HEK293 (cell line): ENCODE results near the gene CPA4.

Experiments used
- CTCF ChIA-PET: fragments of 350-600 bp; formaldehyde crosslinking; extraction: SDS; loops from one replicate; lab custom pipeline; 2021; ENCODE audit warnings: antibody characterized with exemption; lab: Yijun Ruan, JAX
- POLR2A ChIA-PET: fragments of 300-600 bp; formaldehyde crosslinking; extraction: SDS; loops from one replicate; lab custom pipeline; 2020; ENCODE audit warnings: antibody characterized with exemption, inconsistent platforms; lab: Yijun Ruan, JAX
- H3K27ac ChIP-seq: fragments of 200-500 bp; sonication (Bioruptor generic); 2 replicates; pipeline ENCODE4 v1.5.1; 2014; ENCODE audit warnings: low read depth, low read length, control low read depth, inconsistent platforms; ENCODE audit errors: extremely low read depth
- H3K36me3 ChIP-seq, 2 experiments: fragments of 200-500 bp in 1 of 2; sonication (Bioruptor generic) in 1 of 2; 1 replicate in 1 of 2; 2 replicates in 1 of 2; pipeline ENCODE4 v1.5.1; 2014 to 2017; ENCODE audit warnings: inconsistent platforms in 2 of 2, low read length in 2 of 2; ENCODE audit not compliant: control insufficient read depth in 2 of 2, insufficient read depth in 1 of 2
- H3K4me1 ChIP-seq: fragments of 200-500 bp; sonication (Bioruptor generic); 2 replicates; pipeline ENCODE4 v1.5.1; 2014; ENCODE audit warnings: mild to moderate bottlenecking, low read length, inconsistent platforms; ENCODE audit not compliant: control insufficient read depth, insufficient read depth
- H3K4me3 ChIP-seq: 2 replicates; pipeline ENCODE4 v1.5.1; 2011; ENCODE audit warnings: low read depth, mild to moderate bottlenecking, control low read depth, low read length, moderate library complexity
- H3K9me3 ChIP-seq: fragments of 200-500 bp; sonication (Bioruptor generic); 2 replicates; pipeline ENCODE4 v1.5.1; 2014; ENCODE audit warnings: low read depth, low read length, inconsistent platforms; ENCODE audit not compliant: control insufficient read depth, insufficient read depth
- INSM2 ChIP-seq: fragments of 450-650 bp; formaldehyde crosslinking; IDR thresholded peaks from 2 replicates; pipeline ENCODE4 v1.5.1; 2016; ENCODE audit warnings: missing biosample characterization, missing genetic modification characterization
- KLF16 ChIP-seq: fragments of 450-650 bp; formaldehyde crosslinking; IDR thresholded peaks from 2 replicates; pipeline ENCODE4 v1.5.1; 2017; ENCODE audit warnings: missing biosample characterization, missing genetic modification characterization
- SP7 ChIP-seq: fragments of 450-650 bp; formaldehyde crosslinking; IDR thresholded peaks from 2 replicates; pipeline ENCODE4 v1.5.1; 2016; ENCODE audit warnings: missing biosample characterization, missing genetic modification characterization
- ZBTB6 ChIP-seq: fragments of 450-650 bp; formaldehyde crosslinking; IDR thresholded peaks from 2 replicates; pipeline ENCODE4 v1.5.1; 2017; ENCODE audit warnings: missing biosample characterization, missing genetic modification characterization
- ZNF138 ChIP-seq: fragments of 450-650 bp; formaldehyde crosslinking; IDR thresholded peaks from 2 replicates; pipeline ENCODE4 v1.5.1; 2016; ENCODE audit warnings: missing biosample characterization, missing genetic modification characterization, borderline replicate concordance
- ZNF146 ChIP-seq: fragments of 450-650 bp; formaldehyde crosslinking; IDR thresholded peaks from 2 replicates; pipeline ENCODE4 v1.5.1; 2016; ENCODE audit warnings: missing biosample characterization, missing genetic modification characterization
- ZNF214 ChIP-seq: fragments of 450-650 bp; formaldehyde crosslinking; IDR thresholded peaks from 2 replicates; pipeline ENCODE4 v1.5.1; 2017; ENCODE audit warnings: missing biosample characterization, mild to moderate bottlenecking, missing genetic modification characterization, borderline replicate concordance
- ZNF280C ChIP-seq: fragments of 450-650 bp; formaldehyde crosslinking; IDR thresholded peaks from 2 replicates; pipeline ENCODE4 v1.5.1; 2016; ENCODE audit warnings: missing biosample characterization, missing genetic modification characterization
- ZNF629 ChIP-seq: fragments of 450-650 bp; formaldehyde crosslinking; IDR thresholded peaks from 2 replicates; pipeline ENCODE4 v1.5.1; 2017; ENCODE audit warnings: missing biosample characterization, missing genetic modification characterization
- ZNF639 ChIP-seq: fragments of 450-650 bp; formaldehyde crosslinking; IDR thresholded peaks from 2 replicates; pipeline ENCODE4 v1.5.1; 2016; ENCODE audit warnings: missing biosample characterization, missing genetic modification characterization
- ZNF664 ChIP-seq: fragments of 450-650 bp; formaldehyde crosslinking; IDR thresholded peaks from 2 replicates; pipeline ENCODE4 v1.5.1; 2016; ENCODE audit warnings: missing biosample characterization, missing genetic modification characterization
- ZNF747 ChIP-seq: fragments of 450-650 bp; formaldehyde crosslinking; IDR thresholded peaks from 2 replicates; pipeline ENCODE4 v1.5.1; 2016; ENCODE audit warnings: missing biosample characterization, missing genetic modification characterization
- ZNF837 ChIP-seq: fragments of 450-650 bp; formaldehyde crosslinking; IDR thresholded peaks from 2 replicates; pipeline ENCODE4 v1.5.1; 2016; ENCODE audit warnings: missing biosample characterization, missing genetic modification characterization
- TF ChIP-seq, protein P1 (sequence below): fragments of 450-650 bp; formaldehyde crosslinking; IDR thresholded peaks from 2 replicates; pipeline ENCODE4 v1.5.0; 2017; ENCODE audit warnings: missing biosample characterization, missing genetic modification characterization, borderline replicate concordance
- TF ChIP-seq, protein P2 (sequence below): fragments of 450-650 bp; formaldehyde crosslinking; IDR thresholded peaks from 2 replicates; pipeline ENCODE4 v1.5.1; 2016; ENCODE audit warnings: missing biosample characterization, missing genetic modification characterization
- TF ChIP-seq, protein P3 (sequence below): fragments of 450-650 bp; formaldehyde crosslinking; IDR thresholded peaks from 2 replicates; pipeline ENCODE4 v1.5.1; 2017; ENCODE audit warnings: missing biosample characterization, missing genetic modification characterization

The CPA4 gene

DNA sequence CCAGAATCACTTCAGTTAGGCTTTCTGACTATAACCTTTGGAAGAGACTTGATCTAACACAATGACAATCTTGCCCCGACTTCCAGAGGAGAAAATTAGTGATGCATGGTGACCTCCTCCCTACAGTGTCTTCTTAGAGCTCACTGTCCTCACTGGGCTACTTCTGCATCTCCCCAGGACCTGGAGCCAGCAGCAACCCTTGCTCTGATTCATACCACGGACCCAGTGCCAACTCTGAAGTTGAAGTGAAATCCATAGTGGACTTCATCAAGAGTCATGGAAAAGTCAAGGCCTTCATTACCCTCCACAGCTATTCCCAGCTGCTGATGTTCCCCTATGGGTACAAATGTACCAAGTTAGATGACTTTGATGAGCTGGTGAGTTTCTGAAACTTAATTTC, 13.7 kb upstream of the CPA4 start:
- CTCF ChIA-PET = no interaction called here
- POLR2A ChIA-PET = interaction anchor here (1.2 kb wide), 1 partner anchor 74 kb away, joined by 3 read pairs; the partner anchor contains the start of gene TMEM209
- TF ChIP-seq, protein P1, sequence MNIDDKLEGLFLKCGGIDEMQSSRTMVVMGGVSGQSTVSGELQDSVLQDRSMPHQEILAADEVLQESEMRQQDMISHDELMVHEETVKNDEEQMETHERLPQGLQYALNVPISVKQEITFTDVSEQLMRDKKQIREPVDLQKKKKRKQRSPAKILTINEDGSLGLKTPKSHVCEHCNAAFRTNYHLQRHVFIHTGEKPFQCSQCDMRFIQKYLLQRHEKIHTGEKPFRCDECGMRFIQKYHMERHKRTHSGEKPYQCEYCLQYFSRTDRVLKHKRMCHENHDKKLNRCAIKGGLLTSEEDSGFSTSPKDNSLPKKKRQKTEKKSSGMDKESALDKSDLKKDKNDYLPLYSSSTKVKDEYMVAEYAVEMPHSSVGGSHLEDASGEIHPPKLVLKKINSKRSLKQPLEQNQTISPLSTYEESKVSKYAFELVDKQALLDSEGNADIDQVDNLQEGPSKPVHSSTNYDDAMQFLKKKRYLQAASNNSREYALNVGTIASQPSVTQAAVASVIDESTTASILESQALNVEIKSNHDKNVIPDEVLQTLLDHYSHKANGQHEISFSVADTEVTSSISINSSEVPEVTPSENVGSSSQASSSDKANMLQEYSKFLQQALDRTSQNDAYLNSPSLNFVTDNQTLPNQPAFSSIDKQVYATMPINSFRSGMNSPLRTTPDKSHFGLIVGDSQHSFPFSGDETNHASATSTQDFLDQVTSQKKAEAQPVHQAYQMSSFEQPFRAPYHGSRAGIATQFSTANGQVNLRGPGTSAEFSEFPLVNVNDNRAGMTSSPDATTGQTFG (tag by site-specific recombination) = no peak
- TF ChIP-seq ZNF639 (tag by site-specific recombination) (no peak), KLF16 (tag by site-specific recombination) (no peak), ZNF280C (no peak), SP7 (tag by site-specific recombination) (no peak), ZNF214 (tag by site-specific recombination) (no peak), ZNF664 (tag by site-specific recombination) (no peak), ZNF146 (tag by site-specific recombination) (no peak), ZBTB6 (tag by site-specific recombination) (no peak), ZNF138 (tag by site-specific recombination) (no peak), ZNF629 (tag by site-specific recombination) (no peak), ZNF837 (tag by site-specific recombination) (no peak), INSM2 (no peak), ZNF747 (no peak)
- TF ChIP-seq, protein P2, sequence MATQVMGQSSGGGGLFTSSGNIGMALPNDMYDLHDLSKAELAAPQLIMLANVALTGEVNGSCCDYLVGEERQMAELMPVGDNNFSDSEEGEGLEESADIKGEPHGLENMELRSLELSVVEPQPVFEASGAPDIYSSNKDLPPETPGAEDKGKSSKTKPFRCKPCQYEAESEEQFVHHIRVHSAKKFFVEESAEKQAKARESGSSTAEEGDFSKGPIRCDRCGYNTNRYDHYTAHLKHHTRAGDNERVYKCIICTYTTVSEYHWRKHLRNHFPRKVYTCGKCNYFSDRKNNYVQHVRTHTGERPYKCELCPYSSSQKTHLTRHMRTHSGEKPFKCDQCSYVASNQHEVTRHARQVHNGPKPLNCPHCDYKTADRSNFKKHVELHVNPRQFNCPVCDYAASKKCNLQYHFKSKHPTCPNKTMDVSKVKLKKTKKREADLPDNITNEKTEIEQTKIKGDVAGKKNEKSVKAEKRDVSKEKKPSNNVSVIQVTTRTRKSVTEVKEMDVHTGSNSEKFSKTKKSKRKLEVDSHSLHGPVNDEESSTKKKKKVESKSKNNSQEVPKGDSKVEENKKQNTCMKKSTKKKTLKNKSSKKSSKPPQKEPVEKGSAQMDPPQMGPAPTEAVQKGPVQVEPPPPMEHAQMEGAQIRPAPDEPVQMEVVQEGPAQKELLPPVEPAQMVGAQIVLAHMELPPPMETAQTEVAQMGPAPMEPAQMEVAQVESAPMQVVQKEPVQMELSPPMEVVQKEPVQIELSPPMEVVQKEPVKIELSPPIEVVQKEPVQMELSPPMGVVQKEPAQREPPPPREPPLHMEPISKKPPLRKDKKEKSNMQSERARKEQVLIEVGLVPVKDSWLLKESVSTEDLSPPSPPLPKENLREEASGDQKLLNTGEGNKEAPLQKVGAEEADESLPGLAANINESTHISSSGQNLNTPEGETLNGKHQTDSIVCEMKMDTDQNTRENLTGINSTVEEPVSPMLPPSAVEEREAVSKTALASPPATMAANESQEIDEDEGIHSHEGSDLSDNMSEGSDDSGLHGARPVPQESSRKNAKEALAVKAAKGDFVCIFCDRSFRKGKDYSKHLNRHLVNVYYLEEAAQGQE = no peak
- TF ChIP-seq, protein P3, sequence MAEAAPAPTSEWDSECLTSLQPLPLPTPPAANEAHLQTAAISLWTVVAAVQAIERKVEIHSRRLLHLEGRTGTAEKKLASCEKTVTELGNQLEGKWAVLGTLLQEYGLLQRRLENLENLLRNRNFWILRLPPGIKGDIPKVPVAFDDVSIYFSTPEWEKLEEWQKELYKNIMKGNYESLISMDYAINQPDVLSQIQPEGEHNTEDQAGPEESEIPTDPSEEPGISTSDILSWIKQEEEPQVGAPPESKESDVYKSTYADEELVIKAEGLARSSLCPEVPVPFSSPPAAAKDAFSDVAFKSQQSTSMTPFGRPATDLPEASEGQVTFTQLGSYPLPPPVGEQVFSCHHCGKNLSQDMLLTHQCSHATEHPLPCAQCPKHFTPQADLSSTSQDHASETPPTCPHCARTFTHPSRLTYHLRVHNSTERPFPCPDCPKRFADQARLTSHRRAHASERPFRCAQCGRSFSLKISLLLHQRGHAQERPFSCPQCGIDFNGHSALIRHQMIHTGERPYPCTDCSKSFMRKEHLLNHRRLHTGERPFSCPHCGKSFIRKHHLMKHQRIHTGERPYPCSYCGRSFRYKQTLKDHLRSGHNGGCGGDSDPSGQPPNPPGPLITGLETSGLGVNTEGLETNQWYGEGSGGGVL (tag by site-specific recombination) = no peak
- TF ChIP-seq, all 188 proteins: peak for 0
- Histone ChIP-seq H3K27ac (no peak overlapping the region), H3K9me3 (no peaks in the 10 kb centered on the region), H3K36me3 (no peaks in the 10 kb centered on the region), H3K4me3 (no peak overlapping the region), H3K4me1 (no peaks in the 10 kb centered on the region)
